H1 (cell line): Measurements from ENCODE around the gene RBMS1. TPM values are rescaled to one million over a fixed set of nuclear protein-coding genes. Genes with fewer than 3 reads are reported as not detected.

Experiments used
- CTCF ChIA-PET: fragments of 300-600 bp; sonication (Branson Sonifier 250); formaldehyde crosslinking; loops from one replicate; lab custom pipeline; 2021; ENCODE audit not compliant: partially characterized antibody; lab: Charles Lee
- POLR2A ChIA-PET: fragments of 300-600 bp; sonication (Branson Sonifier 250); formaldehyde crosslinking; loops from one replicate; lab custom pipeline; 2021; ENCODE audit warnings: inconsistent platforms; ENCODE audit not compliant: partially characterized antibody; lab: Charles Lee
- DNase-seq, 2 experiments: peaks; one replicate each; pipeline versions ENCODE4 v3.0.0 to v3.0.0-alpha.2; 2010 to 2022; ENCODE audit warnings: low spot score in 2 of 2, low read depth in 1 of 2, mixed read lengths in 1 of 2
- FAIRE-seq: peaks from 2 replicates; lab custom pipeline; 2011; peaks lifted over from hg19 to GRCh38; lab: Jason Lieb, UNC
- H2AFZ ChIP-seq: 2 replicates; pipeline ENCODE4 v1.8.1; 2012; ENCODE audit warnings: low read length, inconsistent platforms
- H2AK5ac ChIP-seq: 2 replicates; pipeline ENCODE4 v1.6.1; 2013; ENCODE audit warnings: low read depth, low read length
- H2BK120ac ChIP-seq: replicated peaks from 2 replicates; pipeline ENCODE3; 2013; ENCODE audit warnings: low read depth, low read length, inconsistent platforms
- H2BK12ac ChIP-seq: 2 replicates; pipeline ENCODE4 v1.6.1; 2013; ENCODE audit warnings: low read depth, low read length
- H2BK15ac ChIP-seq: 2 replicates; pipeline ENCODE4 v1.6.1; 2013; ENCODE audit warnings: low read length
- H2BK20ac ChIP-seq: 2 replicates; pipeline ENCODE4 v1.6.1; 2013; ENCODE audit warnings: low read length
- H2BK5ac ChIP-seq: 2 replicates; pipeline ENCODE4 v1.6.1; 2013; ENCODE audit warnings: low read depth, low read length
- H3K14ac ChIP-seq: 2 replicates; pipeline ENCODE4 v1.6.1; 2013; ENCODE audit warnings: inconsistent platforms; ENCODE audit not compliant: insufficient read length
- H3K18ac ChIP-seq: 2 replicates; pipeline ENCODE4 v1.6.1; 2013; ENCODE audit warnings: low read length; ENCODE audit errors: extremely low read depth
- H3K23ac ChIP-seq: 2 replicates; pipeline ENCODE4 v1.6.1; 2013; ENCODE audit warnings: inconsistent platforms; ENCODE audit not compliant: insufficient read length
- H3K23me2 ChIP-seq: 2 replicates; pipeline ENCODE4 v1.6.1; 2013; ENCODE audit warnings: low read depth, low read length
- H3K27ac ChIP-seq: 2 replicates; pipeline ENCODE4 v1.6.1; 2011; ENCODE audit warnings: low read depth, low read length, inconsistent platforms
- H3K27me3 ChIP-seq, 4 experiments: replicated peaks in 1 of 4; 1 replicate in 1 of 4; 2 replicates in 3 of 4; pipeline versions ENCODE4 v1.6.1 to v1.8.1; 2011 to 2013; ENCODE audit warnings: low read length in 3 of 4, mild to moderate bottlenecking in 3 of 4, inconsistent platforms in 2 of 4, mixed read lengths in 2 of 4, moderate library complexity in 1 of 4; ENCODE audit not compliant: control insufficient read depth in 3 of 4, insufficient read depth in 3 of 4; ENCODE audit errors: extremely low read depth in 1 of 4
- H3K36me3 ChIP-seq, 4 experiments: 2 replicates each; pipeline versions ENCODE4 v1.6.1 to v1.8.1; 2011 to 2013; ENCODE audit warnings: mild to moderate bottlenecking in 4 of 4, low read length in 3 of 4, moderate library complexity in 2 of 4, control low read depth in 1 of 4, inconsistent platforms in 1 of 4; ENCODE audit not compliant: insufficient read depth in 4 of 4, control insufficient read depth in 2 of 4
- H3K4ac ChIP-seq: replicated peaks from 2 replicates; pipeline ENCODE3; 2013; ENCODE audit warnings: low read length, low read depth, mixed read lengths, inconsistent platforms; ENCODE audit not compliant: insufficient read length
- H3K4me1 ChIP-seq, 4 experiments: replicated peaks in 1 of 4; 1 replicate in 1 of 4; 2 replicates in 3 of 4; pipeline versions ENCODE4 v1.6.1 to v1.8.1; 2011 to 2013; ENCODE audit warnings: low read length in 3 of 4, inconsistent platforms in 2 of 4, mixed read lengths in 1 of 4; ENCODE audit not compliant: insufficient read depth in 4 of 4, control insufficient read depth in 3 of 4
- H3K4me2 ChIP-seq, 2 experiments: 2 replicates each; pipeline versions ENCODE4 v1.6.1 to v1.8.1; 2011 to 2013; ENCODE audit warnings: low read depth in 2 of 2, low read length in 2 of 2, control low read depth in 1 of 2, inconsistent platforms in 1 of 2, mild to moderate bottlenecking in 1 of 2; ENCODE audit not compliant: insufficient read depth in 1 of 2
- H3K4me3 ChIP-seq, 4 experiments: fragments of 200-600, 300-600 bp in 1 of 4; sonication (generic), shearing (Covaris generic), sonication (Bioruptor Twin) in 1 of 4; 2 replicates each; pipeline versions ENCODE4 v1.5.1 to v1.8.1; 2011 to 2016; ENCODE audit warnings: low read length in 4 of 4, low read depth in 3 of 4, control low read depth in 2 of 4, inconsistent platforms in 2 of 4, mild to moderate bottlenecking in 2 of 4, mixed read lengths in 1 of 4, moderate library complexity in 1 of 4; ENCODE audit not compliant: insufficient read depth in 2 of 4; ENCODE audit errors: extremely low read depth in 1 of 4
- H3K56ac ChIP-seq: replicated peaks from 2 replicates; pipeline ENCODE3; 2013; ENCODE audit warnings: low read depth, mild to moderate bottlenecking, mixed read lengths, low read length, inconsistent platforms; ENCODE audit not compliant: insufficient read length
- H3K79me1 ChIP-seq: 2 replicates; pipeline ENCODE4 v1.6.1; 2013; ENCODE audit warnings: low read depth, low read length, control low read depth
- H3K79me2 ChIP-seq, 2 experiments: 2 replicates each; pipeline versions ENCODE4 v1.6.1 to v1.8.1; 2012 to 2013; ENCODE audit warnings: low read length in 2 of 2, mild to moderate bottlenecking in 2 of 2, inconsistent platforms in 1 of 2; ENCODE audit not compliant: insufficient read depth in 2 of 2, control insufficient read depth in 1 of 2
- H3K9ac ChIP-seq, 4 experiments: replicated peaks in 1 of 4; 1 replicate in 1 of 4; 2 replicates in 3 of 4; pipeline versions ENCODE4 v1.6.1 to v1.8.1; 2011 to 2013; ENCODE audit warnings: low read depth in 3 of 4, low read length in 3 of 4, control low read depth in 2 of 4, mild to moderate bottlenecking in 2 of 4, moderate library complexity in 2 of 4, inconsistent platforms in 1 of 4; ENCODE audit errors: extremely low read depth in 1 of 4
- H3K9me3 ChIP-seq, 2 experiments: 2 replicates each; pipeline versions ENCODE4 v1.6.1 to v1.8.1; 2012 to 2013; ENCODE audit warnings: mild to moderate bottlenecking in 2 of 2, moderate library complexity in 2 of 2, control low read depth in 1 of 2, inconsistent platforms in 1 of 2, low read depth in 1 of 2, low read length in 1 of 2, mixed read lengths in 1 of 2; ENCODE audit not compliant: insufficient read depth in 2 of 2
- H4K20me1 ChIP-seq, 2 experiments: replicated peaks in 1 of 2; 2 replicates each; pipeline versions ENCODE3 to v1.8.1; 2011 to 2013; ENCODE audit warnings: inconsistent platforms in 2 of 2, low read length in 2 of 2, mild to moderate bottlenecking in 1 of 2; ENCODE audit not compliant: insufficient read depth in 2 of 2, control insufficient read depth in 1 of 2
- H4K5ac ChIP-seq: 2 replicates; pipeline ENCODE4 v1.6.1; 2013; ENCODE audit warnings: low read length, low read depth, mixed read lengths, inconsistent platforms; ENCODE audit not compliant: insufficient read length
- H4K8ac ChIP-seq: 2 replicates; pipeline ENCODE4 v1.8.0; 2013; ENCODE audit warnings: mild to moderate bottlenecking, moderate library complexity, low read length, inconsistent platforms; ENCODE audit not compliant: insufficient read depth; ENCODE audit errors: extremely low read depth
- H4K91ac ChIP-seq: replicated peaks from 2 replicates; pipeline ENCODE3; 2013; ENCODE audit warnings: low read length, mixed read lengths, inconsistent platforms; ENCODE audit not compliant: insufficient read length
- EZH2 ChIP-seq: fragments of 200-600 bp; sonication (generic); IDR thresholded peaks from 2 replicates; pipeline ENCODE4 v1.7.1; 2012; ENCODE audit warnings: low read depth, mild to moderate bottlenecking, moderate library complexity, low read length, inconsistent platforms; ENCODE audit not compliant: severe bottlenecking
- GABPA ChIP-seq: IDR thresholded peaks from 2 replicates; pipeline ENCODE4 v1.6.1; 2011; ENCODE audit warnings: mild to moderate bottlenecking, low read length, moderate library complexity, borderline replicate concordance; ENCODE audit not compliant: insufficient read depth
- TAF1 ChIP-seq: IDR thresholded peaks from 2 replicates; pipeline ENCODE4 v1.6.1; 2011; ENCODE audit warnings: mild to moderate bottlenecking, low read depth, low read length
- WGBS, 2 experiments: shearing (Covaris generic) in 1 of 2; methylation state at CpG; one replicate each; pipeline versions ENCODE4 v1.1.6 to v1.1.7; 2013 to 2015; ENCODE audit warnings: low lambda C conversion rate in 2 of 2, mixed read lengths in 2 of 2, inconsistent platforms in 1 of 2, low coverage in 1 of 2, missing lambda C conversion rate in 1 of 2; ENCODE audit not compliant: insufficient replicate concordance in 2 of 2, insufficient coverage in 1 of 2, insufficient read length in 1 of 2; ENCODE audit errors: extremely low coverage in 1 of 2, missing lambda C conversion rate in 1 of 2; 5-methylcytosine and 5-hydroxymethylcytosine counted together
- polyA plus RNA-seq, 7 experiments: library from polyadenylated mRNA; depleted of rRNA in 3 of 7; stranded (reverse) in 5 of 7; unstranded in 2 of 7; fragments of >200 nt in 5 of 7; fragments of 200-250 nt in 2 of 7; gene quantifications; 1 replicate in 5 of 7; 2 replicates in 1 of 7; 4 replicates in 1 of 7; pipeline versions ENCODE4 v1.2.1 to v1.2.3, GENCODE V29; 2011 to 2013; ENCODE audit warnings: missing spikeins in 2 of 7, mixed read lengths in 2 of 7
- total RNA-seq: library from RNA; stranded (reverse); fragmentation: NEBNext Ultra II Directional; extraction: Animal tissue kit (Norgen Biotek cat#: 25700); gene quantifications from 2 replicates; pipeline ENCODE4 v1.2.1, GENCODE V29; 2021

The RBMS1 gene
- total and polyA plus RNA-seq, 2 of the 8 experiments (the other 6 are each of a cell fraction or from before 2014, with no cell fraction given), result 53.7 to 60.0 TPM

DNA sequence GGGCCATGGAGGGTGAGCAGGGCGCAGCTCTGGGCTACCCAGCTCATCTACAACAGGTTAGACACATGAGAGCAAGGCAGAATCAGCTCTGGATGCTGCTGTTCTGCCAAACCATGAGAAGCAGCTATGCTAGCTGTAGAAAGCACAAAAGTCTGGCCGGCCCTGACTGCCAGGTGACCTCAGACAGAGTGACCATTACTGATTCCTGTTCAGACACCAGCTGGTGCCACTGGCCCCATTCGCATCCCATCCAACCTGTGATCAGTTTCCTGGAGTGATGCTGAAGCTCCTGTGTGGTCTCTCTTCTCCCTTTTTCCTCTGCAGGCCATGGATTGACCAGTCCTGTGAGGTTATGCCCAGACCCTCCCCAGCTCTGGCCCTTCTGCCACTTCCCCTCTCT, 14.3 kb downstream of the RBMS1 start:
- 93% methylated on average over 3 of the region's 3 CpGs; no CpG with 5 or more reads in 1 of the 2 experiments for WGBS, 2 experiments
- H3K4me1 ChIP-seq, result peaks cover 0 to 15% (median 5%) of the 10 kb centered on the region in 4 experiments; a peak in 4 of 7 replicates
- TF ChIP-seq GABPA (no peak), EZH2 (no peak), TAF1 (no peak)

More for the DNA sequence above, 14.3 kb downstream of the RBMS1 start:
- no peak overlapping the region for H2BK5ac ChIP-seq
- H4K8ac ChIP-seq, result no peak overlapping the region
- 0 out of 2 replicates have a peak overlapping the region, but pooled peaks have one; percentile 16 for H2AK5ac ChIP-seq
- POLR2A ChIA-PET, result interaction anchor here (1.1 kb wide), 1 partner anchor 71 kb away, joined by 3 read pairs; no protein-coding TSS in a partner anchor
- 0 out of 2 replicates have a peak overlapping the region, but pooled peaks have one; percentile 48 for H3K18ac ChIP-seq
- 0 out of 2 replicates have a peak overlapping the region, but pooled peaks have one; percentile 32 for H2BK15ac ChIP-seq
- no peaks in the 10 kb centered on the region for H3K9me3 ChIP-seq
- H3K79me1 ChIP-seq, result peaks cover 5% of the 10 kb centered on the region; the same call in 1 of the 2 replicates
- H4K91ac ChIP-seq, result peak overlapping the region; percentile 19
- peaks cover 0 to 4% of the 10 kb centered on the region in 2 experiments for H4K20me1 ChIP-seq
- no peak overlapping the region for H3K14ac ChIP-seq
- CTCF ChIA-PET, result interaction anchor here (0.7 to 2.7 kb wide), 9 partner anchors 7 to 525 kb away, joined by 3 to 11 read pairs (median 4); no protein-coding TSS in a partner anchor
- no peak overlapping the region for H3K23ac ChIP-seq
- no peak overlapping the region for H4K5ac ChIP-seq
- H3K23me2 ChIP-seq, result no peaks in the 10 kb centered on the region
- no peak overlapping the region for H2BK20ac ChIP-seq
- H2BK120ac ChIP-seq, result no peak overlapping the region
- no peak overlapping the region for H3K9ac ChIP-seq
- H3K27ac ChIP-seq, result no peak overlapping the region
- DNase-seq (no peak), FAIRE-seq (no peak)
- no peaks in the 10 kb centered on the region for H3K36me3 ChIP-seq
- peaks cover 0 to 83% of the 10 kb centered on the region in 2 experiments; a peak in 3 of 4 replicates for H3K79me2 ChIP-seq
- H2AFZ ChIP-seq, result no peak overlapping the region
- no peaks in the 10 kb centered on the region for H3K27me3 ChIP-seq
- no peak overlapping the region for H3K4me3 ChIP-seq
- no peak overlapping the region for H3K4ac ChIP-seq
- no peak overlapping the region for H3K56ac ChIP-seq
- H2BK12ac ChIP-seq, result no peak overlapping the region; the same call in 1 of the 2 replicates
- H3K4me2 ChIP-seq, result peak overlapping the region in 1 of 2 experiments; percentile 20; a peak in 1 of 4 replicates
